GM19372 (cell line): ENCODE measurements around the gene BOD1L2.

Source experiments
- ATAC-seq: cut with Tn5 transposase; IDR thresholded peaks from one replicate; pipeline ENCODE4 v1.9.1; 2021; ENCODE audit warnings: mild to moderate bottlenecking, low read depth, moderate library complexity; ENCODE audit not compliant: unreplicated experiment

Gene BOD1L2

GRCh38 chr18:57146956-57147636 is at the start of gene BOD1L2:
Gene BOD1L2 (plus strand): TSS chr18:57147087. CDS start chr18:57147313, 226 bp downstream.
- ATAC-seq: no peak

GRCh38 chr18:57107140-57107832 is 39.6 kb upstream of the BOD1L2 start:
- no peak for ATAC-seq

DNA sequence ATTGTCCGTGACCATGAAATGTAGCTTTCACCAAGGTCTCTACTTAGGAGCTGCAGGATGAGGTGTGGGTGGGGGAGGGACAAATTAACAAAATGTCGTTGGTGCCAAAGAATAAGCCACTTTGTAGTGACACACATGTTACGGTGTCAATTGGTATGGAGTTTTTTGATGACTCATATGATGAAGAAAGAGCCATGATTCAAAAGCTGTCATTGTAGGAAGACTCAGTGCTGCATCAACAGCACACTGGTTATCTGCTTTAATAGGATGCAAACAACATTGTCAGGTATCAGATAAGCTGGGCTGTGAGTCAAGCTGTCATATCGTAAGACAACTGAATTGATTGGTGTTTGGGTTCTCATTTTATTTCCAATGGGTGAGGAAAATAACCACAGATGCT is 36.6 kb upstream of the BOD1L2 start:
- no peak for ATAC-seq

DNA sequence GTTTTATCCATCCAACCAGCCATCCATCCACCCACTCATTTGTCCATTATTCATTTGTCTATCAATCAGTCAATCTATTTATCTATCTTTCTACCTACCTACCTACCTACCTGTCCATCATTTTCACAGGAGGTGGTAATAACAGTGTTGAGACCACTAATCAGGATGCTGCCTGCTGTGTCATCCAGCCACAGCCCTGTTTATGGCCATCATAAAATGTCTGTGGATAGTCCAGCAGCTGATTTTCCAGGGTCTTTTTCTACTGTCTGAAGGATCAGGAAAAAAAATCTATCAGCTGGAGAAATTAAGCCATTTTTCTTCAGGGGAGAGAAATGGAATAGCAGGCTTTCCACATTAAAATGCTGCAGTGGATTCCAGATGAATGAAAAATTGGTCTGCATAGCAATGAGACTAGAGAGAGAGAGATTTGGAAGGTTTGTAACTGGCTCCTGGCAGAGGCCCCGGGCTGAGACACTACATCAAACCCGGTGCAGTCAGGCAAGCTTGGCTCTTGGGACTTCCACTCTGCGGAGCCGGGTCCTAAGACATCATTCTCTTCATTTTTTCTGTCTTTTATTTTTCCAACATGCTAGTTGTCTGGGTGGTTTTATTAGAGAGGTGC is 33.0 kb upstream of the BOD1L2 start:
- ATAC-seq: no peak

DNA sequence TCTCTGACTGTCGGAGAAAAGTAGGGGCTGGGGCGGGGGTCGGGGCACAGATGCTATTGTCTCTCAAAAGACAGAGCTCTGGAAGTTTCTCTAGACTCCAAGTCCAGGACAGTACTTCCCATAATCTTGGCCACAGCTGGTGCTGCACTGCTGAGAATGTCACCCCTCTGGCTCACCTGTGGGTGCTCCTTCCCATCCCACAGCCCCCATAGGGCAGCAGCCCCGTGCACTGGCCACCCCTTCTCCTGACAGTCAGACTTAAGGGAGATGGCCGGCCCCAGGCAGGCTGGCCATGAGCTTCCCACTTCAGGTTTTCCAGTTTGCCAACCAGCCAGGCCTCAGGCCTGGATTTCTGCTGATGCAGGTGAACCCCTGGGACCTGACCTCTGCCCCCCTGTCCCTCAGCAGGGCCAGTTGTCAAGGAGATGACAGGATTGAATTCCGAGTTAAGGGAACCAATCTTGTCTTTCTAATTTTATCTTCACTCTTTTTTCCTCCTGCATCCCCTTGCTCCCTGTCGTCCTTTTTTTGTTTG is 30.2 kb upstream of the BOD1L2 start:
- no peak for ATAC-seq

DNA sequence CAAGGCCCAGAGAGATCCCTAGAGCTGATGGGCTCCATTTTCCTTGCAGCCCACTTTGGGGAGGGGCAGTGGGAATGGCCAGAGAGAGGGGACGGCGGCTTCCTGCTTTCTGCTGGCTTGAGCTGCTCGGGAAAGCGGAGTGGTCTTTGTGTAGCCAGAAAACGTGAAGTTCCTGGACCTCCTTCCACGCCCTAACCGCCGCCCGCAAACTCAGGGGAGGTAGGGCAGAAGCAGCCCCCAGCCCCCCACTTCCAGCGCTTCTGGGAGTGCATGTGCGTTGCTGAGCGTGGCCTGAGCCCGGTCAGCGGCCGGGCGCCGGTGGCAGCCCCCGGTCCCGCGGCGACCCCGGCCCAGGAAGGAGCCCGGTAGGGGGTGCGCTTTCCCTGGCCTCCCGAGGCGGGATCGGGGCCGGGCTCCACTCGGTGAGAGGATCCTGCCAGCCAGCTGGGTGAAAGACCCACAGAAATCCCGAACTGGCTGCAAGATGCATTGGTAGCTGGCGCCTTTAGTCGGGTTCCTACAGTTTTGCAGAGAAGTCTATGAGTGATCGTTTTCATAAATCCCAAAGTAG is 25.3 kb upstream of the BOD1L2 start:
- no peak for ATAC-seq

DNA sequence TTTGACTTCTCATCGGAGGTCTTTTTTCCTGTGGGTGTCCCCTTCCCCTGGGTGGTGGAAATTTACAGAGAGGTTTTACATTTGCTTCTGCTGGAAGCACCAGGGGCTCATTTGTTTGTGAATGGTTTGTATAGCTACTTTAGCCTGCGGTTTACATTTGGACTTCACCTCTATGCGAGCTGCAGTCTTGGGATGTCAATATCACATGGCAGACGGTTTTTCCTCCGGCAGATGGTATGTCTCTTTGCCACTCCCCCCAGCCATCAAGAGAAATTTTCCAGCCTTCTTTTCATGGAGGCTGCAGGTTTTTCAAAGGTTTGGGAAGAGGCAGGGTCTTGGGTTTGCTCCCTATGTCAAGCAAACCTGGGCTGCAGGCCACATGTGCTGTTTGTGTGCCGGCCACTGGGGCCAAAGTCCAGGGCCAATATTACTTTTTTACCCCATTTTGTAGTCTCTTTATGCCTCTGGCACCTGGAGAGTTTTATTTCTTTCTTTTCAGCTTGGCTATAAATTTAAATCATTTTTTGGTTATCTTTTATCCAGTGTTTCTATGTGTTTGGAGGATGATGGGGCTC is 23.9 kb upstream of the BOD1L2 start:
- ATAC-seq: no peak

DNA sequence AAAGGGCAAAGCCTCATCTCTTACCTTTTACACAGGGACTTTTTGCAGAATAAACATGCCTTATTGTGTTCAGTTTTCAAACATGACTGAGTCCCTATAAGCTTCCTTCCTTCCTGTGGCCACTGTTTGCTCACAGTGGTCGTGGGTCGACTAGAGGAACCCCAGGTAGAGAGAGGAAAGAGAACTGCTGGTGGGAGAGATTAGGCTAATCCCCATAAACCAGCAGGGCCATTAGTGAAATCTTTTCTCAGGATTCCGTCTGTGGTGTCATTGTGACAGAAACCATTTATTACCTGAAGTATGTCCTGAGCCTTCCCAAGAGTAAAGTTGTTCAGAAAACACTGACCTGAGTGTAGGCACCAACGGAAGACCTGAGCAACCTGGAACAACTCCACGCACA is 21.3 kb upstream of the BOD1L2 start:
- no peak for ATAC-seq

DNA sequence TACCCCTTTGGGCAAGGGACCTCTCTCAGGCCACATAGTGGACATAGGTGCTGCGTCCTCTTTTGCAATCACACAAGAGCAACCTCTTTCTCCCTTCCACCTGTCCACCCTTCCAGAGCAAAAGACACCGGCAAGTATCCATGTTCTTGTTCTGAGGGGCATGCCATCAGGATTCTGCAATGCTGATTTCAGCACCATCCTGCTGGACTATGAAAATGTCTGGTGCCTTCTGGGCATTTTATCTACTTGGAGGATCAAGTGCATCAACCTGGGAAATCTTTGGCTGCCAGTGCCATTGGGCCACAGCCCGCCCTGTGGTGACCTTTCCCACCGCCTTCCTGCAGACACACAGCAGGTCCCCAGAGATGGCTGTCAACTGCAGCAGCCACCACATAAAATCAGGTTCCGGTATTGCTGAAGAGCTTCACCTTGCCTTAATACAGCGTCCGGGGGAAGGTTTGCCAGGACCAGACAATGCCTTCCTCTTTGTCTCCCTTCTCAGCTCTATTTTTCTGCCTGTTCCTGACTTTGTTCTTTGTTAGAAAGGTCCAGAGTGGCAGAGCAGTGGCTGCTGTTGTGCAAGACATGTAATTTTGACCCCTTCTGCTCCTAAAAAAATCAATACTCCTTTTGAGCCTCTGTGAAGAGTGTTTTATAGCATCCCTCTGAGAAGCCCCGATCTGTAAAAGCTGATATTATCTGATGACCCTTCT is 18.5 kb upstream of the BOD1L2 start:
- ATAC-seq: no peak

DNA sequence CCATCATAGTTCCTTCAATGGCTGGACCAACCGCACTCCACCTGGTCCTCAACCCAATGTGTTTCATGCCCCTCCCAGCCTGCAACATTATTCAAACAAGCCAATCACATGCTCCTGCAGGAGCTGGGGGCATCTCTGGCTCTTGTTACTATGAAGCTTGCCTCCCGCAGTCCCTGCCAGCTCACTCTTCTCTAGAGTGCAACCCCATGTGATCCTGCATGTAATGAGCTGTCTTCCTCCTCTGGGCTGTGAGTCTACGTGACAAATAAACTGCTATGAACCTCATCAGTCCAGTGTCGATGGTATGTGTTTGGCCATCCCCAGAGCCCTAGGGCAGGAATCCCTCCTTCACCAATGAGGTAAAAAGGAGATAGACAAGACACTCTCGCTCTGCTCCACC is 15.8 kb upstream of the BOD1L2 start:
- no peak for ATAC-seq

GRCh38 chr18:57131782-57132181 is 15.1 kb upstream of the BOD1L2 start:
- no peak for ATAC-seq

GRCh38 chr18:57134618-57135135 is 12.2 kb upstream of the BOD1L2 start:
- no peak for ATAC-seq

GRCh38 chr18:57135699-57136098 is 11.2 kb upstream of the BOD1L2 start:
- ATAC-seq: no peak

DNA sequence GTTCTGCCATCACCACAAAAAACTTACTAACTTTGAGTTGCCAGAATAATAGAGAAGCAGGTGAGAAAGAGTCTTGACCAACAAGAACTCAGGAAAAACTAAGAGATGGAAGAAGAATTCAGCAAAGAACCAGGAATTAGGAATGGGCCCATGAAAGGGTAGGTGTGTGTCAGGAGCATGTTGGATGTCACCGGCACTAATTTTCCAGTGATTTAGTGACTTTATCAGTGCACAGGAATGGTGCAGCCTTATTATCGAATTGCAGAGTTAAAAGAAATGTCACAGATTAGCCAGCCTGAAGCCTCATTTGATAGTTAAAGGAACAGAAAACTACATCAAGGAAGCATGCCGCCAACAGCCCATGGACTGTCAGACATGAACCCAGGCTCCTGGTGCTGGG is 9.0 kb upstream of the BOD1L2 start:
- no peak for ATAC-seq

DNA sequence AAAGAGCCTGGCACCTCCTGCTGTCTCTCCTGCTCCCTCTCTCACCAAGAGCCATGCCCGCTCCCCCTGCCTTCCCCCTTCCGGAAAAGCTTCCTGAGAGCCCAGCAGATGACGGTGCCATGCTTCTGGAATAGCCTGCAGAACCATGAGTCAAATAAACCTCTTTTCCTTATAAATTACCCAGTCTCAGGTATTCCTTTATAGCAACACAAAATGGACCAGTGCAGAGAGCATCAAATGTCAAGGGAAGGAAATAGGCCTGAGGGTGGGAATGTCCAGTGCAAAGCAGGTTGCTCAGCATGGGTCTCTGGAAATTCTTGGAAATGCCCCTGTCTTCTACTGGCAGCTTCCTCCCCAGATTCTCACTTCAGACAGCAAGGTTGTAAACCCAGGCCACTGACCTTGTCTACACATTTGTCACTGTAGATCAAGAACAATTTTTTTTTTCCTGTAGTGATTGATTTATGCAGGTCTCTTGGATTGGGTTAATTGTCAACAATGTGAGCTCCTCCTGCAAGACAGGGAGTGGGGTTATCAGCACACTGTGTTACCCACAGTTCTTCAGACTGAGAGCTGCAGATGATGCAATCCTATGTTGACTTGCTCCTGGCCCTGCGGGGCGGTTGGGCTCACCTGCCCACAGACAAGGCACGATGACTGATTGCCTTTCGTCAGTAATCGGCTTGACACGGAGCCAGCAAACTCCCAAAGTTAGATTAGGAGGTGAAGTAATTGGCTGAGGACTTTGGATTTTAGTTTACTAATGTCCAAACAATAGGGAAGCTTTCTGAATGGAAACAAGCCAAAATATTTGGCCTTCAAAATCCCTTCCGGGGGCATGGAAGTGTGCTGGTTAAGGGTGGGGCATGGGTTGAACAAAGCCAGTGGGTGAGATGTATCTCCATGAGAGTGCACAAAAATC is 5.4 kb upstream of the BOD1L2 start:
- no peak for ATAC-seq

DNA sequence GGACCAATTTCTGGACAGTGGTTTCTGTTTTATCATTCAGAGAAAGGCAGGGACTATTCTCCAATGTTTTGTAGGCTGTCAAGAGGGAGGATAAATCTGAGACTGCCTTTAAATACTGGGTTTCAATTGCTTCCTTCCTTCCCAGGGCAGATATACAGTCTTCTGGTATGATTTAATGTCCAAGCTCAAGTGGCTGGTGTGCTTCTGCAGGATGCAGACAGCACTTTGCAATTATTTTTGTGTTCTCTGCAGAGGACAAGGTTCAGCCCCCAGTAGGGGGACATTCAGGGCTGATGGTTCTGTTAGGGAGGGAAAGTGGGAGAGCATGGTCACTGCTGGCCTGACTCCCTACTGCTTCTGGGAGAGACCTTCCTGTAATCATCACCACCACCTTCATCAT is 4.6 kb upstream of the BOD1L2 start:
- no peak for ATAC-seq

- ATAC-seq: no peak
Observed at GRCh38 chr18:57143265-57143664, 3.6 kb upstream of the BOD1L2 start.

- no peak for ATAC-seq
Observed at GRCh38 chr18:57148263-57148662, 1.4 kb downstream of the BOD1L2 start.

DNA sequence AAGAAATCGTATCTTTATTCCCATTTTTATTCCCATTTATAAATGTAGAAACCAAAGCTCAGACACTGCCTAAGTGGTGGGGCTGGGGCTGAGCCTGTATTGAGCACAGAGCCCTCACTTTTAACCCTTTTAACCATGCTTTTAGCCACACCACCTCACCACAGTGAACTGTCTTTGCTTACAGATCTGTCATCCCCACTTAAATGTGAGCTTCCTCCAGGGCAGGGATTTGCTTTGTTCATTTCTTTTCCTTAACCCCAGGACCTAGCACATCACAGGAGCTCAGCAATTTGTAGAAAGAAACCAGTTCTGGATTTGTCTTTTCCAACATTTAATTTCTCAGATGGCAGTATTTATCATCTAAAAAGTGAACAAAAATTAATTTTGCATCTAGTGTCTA is 2.2 kb downstream of the BOD1L2 start:
- ATAC-seq: no peak
